Measurements from ENCODE around the gene CFAP97D2. TPM values are rescaled to one million over a fixed set of nuclear protein-coding genes. Genes with fewer than 3 reads are reported as not detected.

CFAP97D2 gene
- total and polyA plus RNA-seq, 2 of the 13 experiments (the other 11 are each of a cell fraction or from before 2014, with no cell fraction given), result not detected

DNA sequence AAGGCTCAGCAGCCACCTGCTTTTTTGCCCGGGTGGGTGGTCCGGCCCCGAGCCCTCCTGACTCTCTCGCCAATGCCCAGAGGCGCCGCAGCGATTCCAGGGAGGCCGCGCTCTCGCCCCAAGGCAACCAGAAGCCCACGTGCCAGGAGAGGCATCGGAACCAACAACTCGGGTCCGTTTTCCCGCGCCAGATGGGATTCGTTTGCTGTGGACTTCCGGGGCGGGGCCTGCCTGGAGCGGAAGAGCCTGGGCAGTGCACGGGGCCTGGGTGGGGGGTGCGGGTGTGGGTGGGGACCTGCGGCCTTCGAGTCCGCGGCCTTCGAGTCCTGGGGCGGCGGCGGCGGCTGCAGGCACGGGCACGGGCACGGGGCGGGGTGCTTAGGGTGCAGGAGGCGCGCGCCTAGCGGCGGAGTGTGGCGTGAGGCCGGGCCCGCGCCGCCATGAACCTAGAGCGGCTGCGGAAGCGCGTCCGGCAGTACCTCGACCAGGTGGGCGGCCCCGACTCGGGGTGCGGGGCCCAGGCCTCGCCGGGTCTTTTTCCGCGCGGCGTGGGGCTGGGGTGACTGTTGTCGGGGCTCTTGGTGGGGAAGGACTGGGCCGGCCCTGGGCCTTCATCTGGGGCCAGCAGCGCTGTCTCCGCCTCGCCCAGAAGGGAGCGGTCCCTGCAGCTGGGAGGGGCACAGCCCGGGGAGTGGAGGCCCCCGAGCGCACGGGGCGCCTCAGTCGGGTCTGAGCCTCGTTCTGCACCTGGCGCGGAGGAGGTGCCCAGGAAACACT, 55.8 kb downstream of the CFAP97D2 start, which contains the start of gene CDC16 (continued):
- TF ChIP-seq KMT2B (CRISPR knock-in tag; IDR thresholded peaks at IDR 0.05) (peak; percentile 88), TBL1XR1 (IDR thresholded peaks at IDR 0.05; ENCODE audit: borderline replicate concordance, low read length, partially characterized antibody) (no peak), TRIM24 (CRISPR knock-in tag; IDR thresholded peaks at IDR 0.05) (no peak), ZNF83 (CRISPR knock-in tag; IDR thresholded peaks at IDR 0.05; ENCODE audit: borderline replicate concordance) (no peak), CBX1 (IDR thresholded peaks at IDR 0.05; ENCODE audit: low read depth) (peak; percentile 100), TIGD3 (CRISPR knock-in tag; IDR thresholded peaks at IDR 0.05; ENCODE audit: borderline replicate concordance) (no peak; the same call in 1 of the 2 replicates), CCDC6 (CRISPR knock-in tag; IDR thresholded peaks at IDR 0.05) (peak; percentile 91; the same call in 1 of the 2 replicates), KDM5A (IDR thresholded peaks at IDR 0.05; ENCODE audit: borderline replicate concordance, low read length) (peak; percentile 60; the same call in 1 of the 2 replicates), THYN1 (CRISPR knock-in tag; IDR thresholded peaks at IDR 0.05; ENCODE audit: borderline replicate concordance, low read depth) (no peak), RFX1 (IDR thresholded peaks at IDR 0.05) (no peak), ZNF253 (CRISPR knock-in tag; IDR thresholded peaks at IDR 0.05; ENCODE audit: borderline replicate concordance) (peak; percentile 94)
- TF ChIP-seq, protein P1, sequence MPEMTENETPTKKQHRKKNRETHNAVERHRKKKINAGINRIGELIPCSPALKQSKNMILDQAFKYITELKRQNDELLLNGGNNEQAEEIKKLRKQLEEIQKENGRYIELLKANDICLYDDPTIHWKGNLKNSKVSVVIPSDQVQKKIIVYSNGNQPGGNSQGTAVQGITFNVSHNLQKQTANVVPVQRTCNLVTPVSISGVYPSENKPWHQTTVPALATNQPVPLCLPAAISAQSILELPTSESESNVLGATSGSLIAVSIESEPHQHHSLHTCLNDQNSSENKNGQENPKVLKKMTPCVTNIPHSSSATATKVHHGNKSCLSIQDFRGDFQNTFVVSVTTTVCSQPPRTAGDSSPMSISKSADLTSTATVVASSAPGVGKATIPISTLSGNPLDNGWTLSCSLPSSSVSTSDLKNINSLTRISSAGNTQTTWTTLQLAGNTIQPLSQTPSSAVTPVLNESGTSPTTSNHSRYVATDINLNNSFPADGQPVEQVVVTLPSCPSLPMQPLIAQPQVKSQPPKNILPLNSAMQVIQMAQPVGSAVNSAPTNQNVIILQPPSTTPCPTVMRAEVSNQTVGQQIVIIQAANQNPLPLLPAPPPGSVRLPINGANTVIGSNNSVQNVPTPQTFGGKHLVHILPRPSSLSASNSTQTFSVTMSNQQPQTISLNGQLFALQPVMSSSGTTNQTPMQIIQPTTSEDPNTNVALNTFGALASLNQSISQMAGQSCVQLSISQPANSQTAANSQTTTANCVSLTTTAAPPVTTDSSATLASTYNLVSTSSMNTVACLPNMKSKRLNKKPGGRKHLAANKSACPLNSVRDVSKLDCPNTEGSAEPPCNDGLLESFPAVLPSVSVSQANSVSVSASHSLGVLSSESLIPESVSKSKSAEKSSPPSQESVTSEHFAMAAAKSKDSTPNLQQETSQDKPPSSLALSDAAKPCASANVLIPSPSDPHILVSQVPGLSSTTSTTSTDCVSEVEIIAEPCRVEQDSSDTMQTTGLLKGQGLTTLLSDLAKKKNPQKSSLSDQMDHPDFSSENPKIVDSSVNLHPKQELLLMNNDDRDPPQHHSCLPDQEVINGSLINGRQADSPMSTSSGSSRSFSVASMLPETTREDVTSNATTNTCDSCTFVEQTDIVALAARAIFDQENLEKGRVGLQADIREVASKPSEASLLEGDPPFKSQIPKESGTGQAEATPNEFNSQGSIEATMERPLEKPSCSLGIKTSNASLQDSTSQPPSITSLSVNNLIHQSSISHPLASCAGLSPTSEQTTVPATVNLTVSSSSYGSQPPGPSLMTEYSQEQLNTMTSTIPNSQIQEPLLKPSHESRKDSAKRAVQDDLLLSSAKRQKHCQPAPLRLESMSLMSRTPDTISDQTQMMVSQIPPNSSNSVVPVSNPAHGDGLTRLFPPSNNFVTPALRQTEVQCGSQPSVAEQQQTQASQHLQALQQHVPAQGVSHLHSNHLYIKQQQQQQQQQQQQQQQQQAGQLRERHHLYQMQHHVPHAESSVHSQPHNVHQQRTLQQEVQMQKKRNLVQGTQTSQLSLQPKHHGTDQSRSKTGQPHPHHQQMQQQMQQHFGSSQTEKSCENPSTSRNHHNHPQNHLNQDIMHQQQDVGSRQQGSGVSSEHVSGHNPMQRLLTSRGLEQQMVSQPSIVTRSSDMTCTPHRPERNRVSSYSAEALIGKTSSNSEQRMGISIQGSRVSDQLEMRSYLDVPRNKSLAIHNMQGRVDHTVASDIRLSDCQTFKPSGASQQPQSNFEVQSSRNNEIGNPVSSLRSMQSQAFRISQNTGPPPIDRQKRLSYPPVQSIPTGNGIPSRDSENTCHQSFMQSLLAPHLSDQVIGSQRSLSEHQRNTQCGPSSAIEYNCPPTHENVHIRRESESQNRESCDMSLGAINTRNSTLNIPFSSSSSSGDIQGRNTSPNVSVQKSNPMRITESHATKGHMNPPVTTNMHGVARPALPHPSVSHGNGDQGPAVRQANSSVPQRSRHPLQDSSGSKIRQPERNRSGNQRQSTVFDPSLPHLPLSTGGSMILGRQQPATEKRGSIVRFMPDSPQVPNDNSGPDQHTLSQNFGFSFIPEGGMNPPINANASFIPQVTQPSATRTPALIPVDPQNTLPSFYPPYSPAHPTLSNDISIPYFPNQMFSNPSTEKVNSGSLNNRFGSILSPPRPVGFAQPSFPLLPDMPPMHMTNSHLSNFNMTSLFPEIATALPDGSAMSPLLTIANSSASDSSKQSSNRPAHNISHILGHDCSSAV (CRISPR knock-in tag; IDR thresholded peaks at IDR 0.05; ENCODE audit: borderline replicate concordance), result no peak; the same call in 1 of the 2 replicates
- TF ChIP-seq, protein P2, sequence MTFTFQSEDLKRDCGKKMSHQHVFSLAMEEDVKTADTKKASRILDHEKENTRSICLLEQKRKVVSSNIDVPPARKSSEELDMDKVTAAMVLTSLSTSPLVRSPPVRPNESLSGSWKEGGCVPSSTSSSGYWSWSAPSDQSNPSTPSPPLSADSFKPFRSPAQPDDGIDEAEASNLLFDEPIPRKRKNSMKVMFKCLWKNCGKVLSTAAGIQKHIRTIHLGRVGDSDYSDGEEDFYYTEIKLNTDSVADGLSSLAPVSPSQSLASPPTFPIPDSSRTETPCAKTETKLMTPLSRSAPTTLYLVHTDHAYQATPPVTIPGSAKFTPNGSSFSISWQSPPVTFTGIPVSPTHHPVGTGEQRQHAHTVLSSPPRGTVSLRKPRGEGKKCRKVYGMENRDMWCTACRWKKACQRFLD (CRISPR knock-in tag; IDR thresholded peaks at IDR 0.05; ENCODE audit: borderline replicate concordance), result peak; percentile 81; the same call in 1 of the 2 replicates
- TF ChIP-seq, protein P3, sequence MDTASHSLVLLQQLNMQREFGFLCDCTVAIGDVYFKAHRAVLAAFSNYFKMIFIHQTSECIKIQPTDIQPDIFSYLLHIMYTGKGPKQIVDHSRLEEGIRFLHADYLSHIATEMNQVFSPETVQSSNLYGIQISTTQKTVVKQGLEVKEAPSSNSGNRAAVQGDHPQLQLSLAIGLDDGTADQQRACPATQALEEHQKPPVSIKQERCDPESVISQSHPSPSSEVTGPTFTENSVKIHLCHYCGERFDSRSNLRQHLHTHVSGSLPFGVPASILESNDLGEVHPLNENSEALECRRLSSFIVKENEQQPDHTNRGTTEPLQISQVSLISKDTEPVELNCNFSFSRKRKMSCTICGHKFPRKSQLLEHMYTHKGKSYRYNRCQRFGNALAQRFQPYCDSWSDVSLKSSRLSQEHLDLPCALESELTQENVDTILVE (CRISPR knock-in tag; IDR thresholded peaks at IDR 0.05), result peak; percentile 87
- TF ChIP-seq, protein P4, sequence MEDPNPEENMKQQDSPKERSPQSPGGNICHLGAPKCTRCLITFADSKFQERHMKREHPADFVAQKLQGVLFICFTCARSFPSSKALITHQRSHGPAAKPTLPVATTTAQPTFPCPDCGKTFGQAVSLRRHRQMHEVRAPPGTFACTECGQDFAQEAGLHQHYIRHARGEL (CRISPR knock-in tag; IDR thresholded peaks at IDR 0.05), result peak; percentile 80; the same call in 1 of the 2 replicates

Measured in HepG2 (cell line).